ENCODE data around the gene MUC21. TPM values are rescaled to one million over a fixed set of nuclear protein-coding genes. Genes with fewer than 3 reads are reported as not detected.

Gene MUC21
- under 1 TPM in 1 of 4 donors, not detected in 3; 0.03 TPM for polyA plus RNA-seq (ENCODE audit: insufficient read length in 4 of 4)

- DNase-seq (ENCODE audit: low read depth in 4 of 4, low spot score in 2 of 4): no peak
Measured at GRCh38 chr6:30983439-30983838, at the start of gene MUC21. MUC21 (plus strand) TSS chr6:30983718; CDS start chr6:30983959, 241 bp downstream.

DNA sequence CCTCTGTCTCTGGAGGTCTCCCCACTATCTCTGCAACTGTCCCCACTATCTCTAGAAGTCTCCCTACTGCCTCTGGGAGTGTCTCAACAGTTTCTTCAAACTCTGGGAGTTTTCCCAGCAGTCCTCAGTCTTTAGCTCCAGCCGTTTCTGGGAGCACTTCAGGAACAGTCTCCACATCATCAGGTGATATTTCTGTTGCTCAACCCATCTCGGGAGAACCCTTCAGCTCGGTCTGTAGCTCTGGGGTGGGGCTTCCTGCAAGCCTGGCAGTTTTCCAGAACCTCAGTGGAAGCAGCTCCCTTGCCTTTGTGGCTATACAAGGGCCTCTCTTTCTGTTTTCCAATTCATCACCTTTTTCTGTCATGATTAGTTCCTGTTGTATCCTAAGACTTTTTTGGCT lies 48.5 kb upstream of the MUC21 start:
- DNase-seq (ENCODE audit: low read depth in 4 of 4, low spot score in 2 of 4): no peak

- DNase-seq (ENCODE audit: low read depth in 4 of 4, low spot score in 2 of 4): no peak
Measured at GRCh38 chr6:30937265-30937664, 46.3 kb upstream of the MUC21 start.

- no peak for DNase-seq (ENCODE audit: low read depth in 4 of 4, low spot score in 2 of 4)
Measured at GRCh38 chr6:30938730-30939129, 44.8 kb upstream of the MUC21 start.

DNA sequence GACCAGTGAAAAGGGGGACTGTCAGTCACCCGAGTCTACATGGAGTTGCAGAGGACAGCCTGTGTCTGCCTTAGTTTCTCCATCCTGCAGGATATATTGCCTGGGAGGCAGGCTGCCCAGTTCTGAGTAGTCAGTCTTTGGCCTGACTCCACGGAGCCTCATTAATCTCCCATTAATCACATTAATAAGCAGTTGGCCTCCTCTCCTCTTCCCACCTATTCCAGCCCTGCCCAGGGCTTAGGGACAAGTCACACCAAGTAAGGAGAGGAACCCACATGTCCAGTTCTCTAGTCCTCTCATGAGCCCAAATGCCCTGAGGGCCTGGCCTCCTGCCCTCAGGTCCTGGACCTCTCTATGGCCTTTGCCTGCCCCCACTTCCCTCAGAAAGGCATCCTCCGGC lies 44.0 kb upstream of the MUC21 start:
- no peak for DNase-seq (ENCODE audit: low read depth in 4 of 4, low spot score in 2 of 4)

DNA sequence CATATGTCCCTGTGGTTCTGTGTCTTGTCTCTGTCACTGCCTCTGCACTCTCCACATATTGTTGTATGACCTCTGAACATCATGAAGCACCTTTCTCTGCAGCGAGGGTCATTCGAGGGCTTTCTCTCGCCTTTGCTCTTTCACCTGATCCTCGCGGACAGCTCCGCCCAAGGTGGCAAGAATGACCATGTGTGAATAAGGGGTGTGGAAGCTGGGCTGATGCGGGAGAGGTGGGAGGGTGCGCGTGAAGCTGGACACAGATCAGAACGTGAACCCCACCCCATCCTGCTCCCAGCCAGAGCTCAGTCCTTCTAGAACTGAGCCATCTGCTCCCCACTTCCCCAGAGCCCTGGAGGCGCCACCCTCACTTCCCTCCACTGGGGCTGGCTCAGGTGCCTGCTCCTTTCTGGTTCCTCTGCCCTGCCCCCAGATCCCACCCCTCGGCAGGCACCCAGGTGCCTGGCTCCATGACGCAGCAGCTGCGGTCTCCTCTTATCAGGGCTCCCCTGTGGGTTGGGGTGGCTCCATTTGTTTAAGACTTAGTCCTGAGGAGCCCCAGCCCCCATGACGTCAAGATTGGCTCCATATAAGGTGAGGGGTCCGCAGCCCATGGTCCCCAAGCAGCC lies 43.0 kb upstream of the MUC21 start, which contains the start of gene MUCL3:
Gene MUCL3, plus strand, starts transcription at position 613 of the 626 bp plus-strand sequence. CDS start 27 bp downstream, outside the sequence.
- no peak for DNase-seq (ENCODE audit: low read depth in 4 of 4, low spot score in 2 of 4)

- DNase-seq (ENCODE audit: low read depth in 4 of 4, low spot score in 2 of 4): peak; percentile 34 to 77 (median 44)
Measured at GRCh38 chr6:30942338-30943060, 41.0 kb upstream of the MUC21 start.

DNA sequence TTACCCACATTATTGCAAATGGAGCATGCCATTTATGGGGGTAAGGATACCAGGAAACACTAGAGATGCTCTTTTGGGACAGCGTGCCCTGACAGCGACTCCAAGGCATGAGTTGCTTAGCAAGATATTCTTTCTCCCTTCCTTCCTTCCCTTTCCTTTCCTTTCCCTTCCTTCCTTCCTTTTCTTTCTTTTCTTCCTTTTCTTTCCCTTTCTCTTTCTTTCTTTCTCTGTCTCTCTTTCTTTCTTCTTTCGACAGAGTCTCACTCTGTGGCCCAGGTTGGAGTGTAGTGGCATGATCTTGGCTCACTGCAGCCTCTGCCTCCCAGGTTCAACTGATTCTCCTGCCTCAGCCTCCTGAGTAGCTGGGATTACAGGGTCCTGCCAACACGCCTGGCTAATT lies 39.5 kb upstream of the MUC21 start:
- DNase-seq (ENCODE audit: low read depth in 4 of 4, low spot score in 2 of 4): no peak

DNA sequence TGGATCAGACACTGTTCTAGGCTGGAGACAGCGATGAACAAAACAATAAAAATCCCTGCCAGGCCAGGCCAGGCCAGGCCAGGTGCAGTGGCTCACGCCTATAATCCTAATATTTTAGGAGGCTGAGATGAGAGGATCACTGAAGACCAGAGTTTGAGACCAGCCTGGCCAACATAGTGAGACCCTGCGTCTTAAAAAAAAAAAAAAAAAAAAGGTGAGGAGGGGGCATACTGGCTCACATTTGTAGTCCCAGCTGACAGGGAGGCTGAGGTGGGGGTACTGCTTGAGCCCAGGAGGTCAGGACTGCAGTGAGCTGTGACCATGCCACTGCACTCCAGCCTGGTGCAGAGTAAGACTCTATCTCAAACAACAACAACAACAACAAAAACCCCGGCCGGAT lies 38.2 kb upstream of the MUC21 start:
- no peak for DNase-seq (ENCODE audit: low read depth in 4 of 4, low spot score in 2 of 4)

DNA sequence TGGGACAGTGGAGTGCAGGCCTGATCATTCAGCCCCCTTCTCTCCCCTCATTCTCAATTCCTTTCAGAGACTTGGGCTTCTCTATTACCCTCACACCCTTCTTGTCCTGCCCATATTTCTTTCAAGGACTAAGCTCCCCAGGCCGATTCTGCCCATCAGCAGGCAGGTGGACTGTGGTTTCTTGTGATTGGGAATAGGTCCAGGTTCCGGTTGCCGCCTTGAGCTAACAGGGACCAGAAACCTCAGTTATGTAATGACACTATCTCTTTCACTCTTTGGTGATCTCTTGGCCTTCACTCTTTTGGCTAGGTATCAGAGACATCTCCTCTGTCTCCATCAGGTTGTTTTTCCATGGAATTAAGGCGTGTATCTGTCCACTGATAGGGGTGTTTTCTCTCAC lies 36.3 kb upstream of the MUC21 start:
- DNase-seq (ENCODE audit: low read depth in 4 of 4, low spot score in 2 of 4): no peak

- no peak for DNase-seq (ENCODE audit: low read depth in 4 of 4, low spot score in 2 of 4)
Measured at GRCh38 chr6:30948811-30949210, 34.7 kb upstream of the MUC21 start.

DNA sequence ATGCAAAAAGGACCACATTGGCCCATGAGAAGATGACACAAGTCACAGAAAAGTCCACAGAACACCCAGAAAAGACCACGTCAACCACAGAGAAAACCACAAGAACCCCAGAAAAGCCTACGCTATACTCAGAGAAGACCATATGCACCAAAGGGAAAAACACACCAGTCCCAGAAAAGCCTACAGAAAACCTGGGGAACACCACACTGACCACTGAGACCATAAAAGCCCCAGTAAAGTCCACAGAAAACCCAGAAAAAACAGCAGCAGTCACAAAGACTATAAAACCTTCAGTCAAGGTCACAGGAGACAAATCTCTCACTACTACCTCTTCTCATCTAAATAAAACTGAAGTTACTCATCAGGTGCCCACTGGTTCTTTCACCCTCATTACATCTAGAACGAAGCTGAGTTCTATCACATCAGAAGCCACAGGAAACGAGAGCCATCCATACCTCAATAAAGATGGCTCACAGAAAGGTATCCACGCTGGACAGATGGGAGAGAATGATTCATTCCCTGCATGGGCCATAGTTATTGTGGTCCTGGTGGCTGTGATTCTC lies 31.5 kb upstream of the MUC21 start:
- DNase-seq (ENCODE audit: low read depth in 4 of 4, low spot score in 2 of 4): no peak

DNA sequence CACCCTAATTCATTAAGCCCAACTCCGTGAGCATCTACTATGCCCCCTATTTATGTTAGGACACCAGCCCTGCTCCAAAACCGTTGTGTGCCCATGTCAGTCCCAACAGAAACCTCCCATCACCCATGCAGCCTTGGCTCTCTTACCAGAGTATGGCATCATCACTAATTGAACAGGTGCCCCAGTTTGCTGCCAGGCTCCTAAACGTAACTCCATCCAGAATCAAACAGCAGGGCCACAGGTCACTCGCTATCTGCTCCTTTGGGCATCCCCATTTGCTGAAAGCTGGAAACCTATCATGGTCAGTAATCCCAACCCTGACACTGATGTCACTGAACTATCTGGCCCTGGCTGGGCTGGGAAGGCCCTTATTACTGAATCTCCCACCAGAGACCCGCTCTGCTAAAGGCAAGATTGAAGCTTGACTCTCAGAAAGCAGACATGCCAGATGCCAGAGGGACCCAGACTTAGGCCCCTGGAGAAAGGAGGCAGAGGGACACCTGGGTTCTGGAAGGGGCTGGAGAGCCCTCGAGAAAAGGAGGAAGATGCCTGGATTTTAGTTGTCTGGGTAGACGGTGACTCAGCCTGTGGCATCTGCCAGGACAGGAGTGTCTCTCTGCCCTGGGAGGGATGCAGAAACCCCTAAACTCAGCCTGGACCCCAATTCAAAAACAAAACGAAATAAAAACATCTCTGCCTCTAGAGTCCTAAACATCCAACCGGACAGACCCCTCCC lies 28.7 kb upstream of the MUC21 start:
- DNase-seq (ENCODE audit: low read depth in 4 of 4, low spot score in 2 of 4): no peak

GRCh38 chr6:30955367-30956042 lies 28.0 kb upstream of the MUC21 start:
- DNase-seq (ENCODE audit: low read depth in 4 of 4, low spot score in 2 of 4): peak in 2 of 4 donors; percentile 46 to 48

DNA sequence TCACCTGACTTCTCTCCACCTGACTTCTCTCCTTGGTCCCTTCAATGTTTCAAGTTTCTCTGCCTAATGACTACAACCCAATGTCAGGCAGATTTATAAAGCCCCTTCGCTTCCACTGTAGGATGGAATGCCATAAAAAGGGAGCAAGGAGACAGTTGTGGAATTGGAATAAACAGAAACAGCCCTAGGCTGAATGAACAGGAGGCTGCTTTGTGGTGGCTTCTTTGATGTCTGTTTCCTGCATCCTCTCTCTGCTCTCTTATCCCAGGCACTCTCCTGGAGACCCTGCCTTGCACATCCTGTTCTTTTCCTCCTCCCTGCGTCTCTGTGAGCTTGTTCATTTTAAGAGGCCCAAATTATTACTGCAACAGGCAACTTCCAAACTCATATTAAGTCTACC lies 25.8 kb upstream of the MUC21 start:
- no peak for DNase-seq (ENCODE audit: low read depth in 4 of 4, low spot score in 2 of 4)

DNA sequence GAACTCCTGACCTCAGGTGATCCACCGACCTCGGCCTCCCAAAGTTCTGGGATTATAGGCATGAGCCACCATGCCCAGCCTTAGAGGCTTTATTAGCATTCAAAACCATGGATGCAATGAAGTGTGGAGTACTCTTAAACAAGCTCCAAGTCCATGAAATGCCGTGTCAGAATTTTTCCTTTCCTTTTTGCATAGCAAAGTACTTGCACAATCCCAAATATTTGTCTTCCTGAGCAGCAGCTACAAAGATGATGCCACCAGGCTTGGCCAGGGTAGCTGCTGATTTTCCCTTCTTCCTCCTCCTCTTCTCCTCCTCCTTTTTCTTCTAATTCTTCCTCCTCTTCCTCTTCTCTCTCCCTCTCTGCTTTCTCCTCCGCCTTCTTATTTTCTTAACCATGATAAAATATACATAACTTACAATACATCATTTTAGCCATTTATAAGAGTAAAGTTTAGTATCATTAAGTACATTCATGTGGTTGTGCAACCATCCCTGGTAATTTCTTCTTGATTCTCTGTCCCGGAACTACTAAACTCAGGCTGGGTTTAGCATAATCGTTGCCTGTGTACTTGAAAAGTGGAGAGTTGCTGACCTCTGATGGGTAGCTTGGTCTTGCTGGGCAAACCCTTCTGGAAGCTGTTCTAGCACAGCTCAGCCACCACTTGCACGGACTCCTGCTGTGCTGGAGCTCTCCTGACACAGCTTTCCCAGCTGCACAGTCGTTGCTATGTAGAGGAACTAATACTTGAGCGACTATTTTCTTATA lies 22.4 kb upstream of the MUC21 start:
- DNase-seq (ENCODE audit: low read depth in 4 of 4, low spot score in 2 of 4): no peak

DNA sequence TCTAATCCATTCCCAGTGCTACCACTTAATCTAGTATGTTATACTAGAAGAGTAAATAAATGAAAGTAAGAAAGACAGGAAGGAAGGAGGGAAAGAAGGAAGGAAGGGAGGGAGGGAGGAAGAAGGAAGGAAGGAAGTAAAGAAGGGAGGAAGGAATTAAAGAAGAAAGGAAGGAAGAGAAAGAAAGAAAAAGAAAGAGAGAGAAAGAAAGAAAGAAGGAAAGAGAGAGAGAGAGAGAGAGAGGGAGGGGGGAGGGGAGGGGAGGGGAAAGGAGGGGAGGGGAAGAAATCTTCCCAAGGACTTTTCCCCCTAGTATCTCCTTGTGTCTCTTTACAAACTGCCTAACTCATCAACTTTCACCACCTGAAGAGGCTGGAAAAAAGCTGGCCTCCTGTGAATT lies 20.8 kb upstream of the MUC21 start:
- DNase-seq (ENCODE audit: low read depth in 4 of 4, low spot score in 2 of 4): no peak

DNA sequence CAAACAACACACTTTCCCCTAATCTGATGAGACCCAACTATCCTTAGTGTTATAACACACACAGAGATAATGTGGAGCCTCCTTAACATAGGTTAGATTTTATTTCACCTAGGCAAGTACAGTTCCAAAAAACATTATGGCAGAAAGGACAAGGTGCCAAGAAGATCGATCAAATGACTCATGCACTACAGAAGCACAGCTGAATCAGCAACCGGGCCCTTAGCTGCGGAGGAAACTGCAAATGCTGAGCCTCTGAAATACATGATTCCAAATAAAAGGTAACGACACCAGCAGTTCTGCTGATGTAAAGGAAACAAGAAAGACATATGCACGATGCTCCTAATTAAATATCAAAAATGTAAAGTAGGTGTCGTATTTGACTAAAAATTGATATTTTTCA lies 19.9 kb upstream of the MUC21 start:
- no peak for DNase-seq (ENCODE audit: low read depth in 4 of 4, low spot score in 2 of 4)

DNA sequence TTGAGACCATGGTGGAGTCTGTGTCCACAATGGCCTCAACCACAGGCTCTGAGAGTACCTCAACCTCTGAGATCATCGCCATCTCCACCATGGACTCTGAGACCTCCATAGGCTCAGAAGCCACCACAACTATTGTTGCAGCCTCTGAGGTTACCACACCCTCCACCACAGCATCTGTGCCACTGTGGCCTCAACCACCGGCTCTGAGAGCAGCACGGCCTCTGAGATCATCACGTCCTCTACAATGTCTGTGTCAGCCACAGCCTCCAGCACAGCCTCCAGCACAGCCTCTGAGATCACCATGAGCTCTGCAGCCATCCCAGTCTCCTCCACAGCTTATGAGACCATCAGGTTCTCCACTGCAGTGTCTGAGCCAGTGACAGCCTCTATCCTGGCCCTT lies 19.4 kb upstream of the MUC21 start:
- no peak for DNase-seq (ENCODE audit: low read depth in 4 of 4, low spot score in 2 of 4)

- DNase-seq (ENCODE audit: low read depth in 4 of 4, low spot score in 2 of 4): no peak
Measured at GRCh38 chr6:30965140-30965601, 18.3 kb upstream of the MUC21 start.

All from left renal cortex interstitium (tissue), 4 donors.